Activated naive CD8-positive, alpha-beta T cell (primary cell): ENCODE measurements around the gene MED13.

Experiments used
- H3K27ac Mint-ChIP-seq: one replicate; pipeline ENCODE4 v1.8.0; 2021; ENCODE audit warnings: mixed read lengths
- H3K27me3 Mint-ChIP-seq: one replicate; pipeline ENCODE4 v1.8.0; 2021; ENCODE audit warnings: mixed read lengths
- H3K36me3 Mint-ChIP-seq: one replicate; pipeline ENCODE4 v1.8.0; 2021; ENCODE audit warnings: mixed read lengths
- H3K4me1 Mint-ChIP-seq: one replicate; pipeline ENCODE4 v1.8.0; 2021; ENCODE audit warnings: low read depth, mixed read lengths
- H3K4me3 Mint-ChIP-seq: one replicate; pipeline ENCODE4 v1.8.0; 2021; ENCODE audit warnings: mild to moderate bottlenecking, mixed read lengths
- H3K9me3 Mint-ChIP-seq: one replicate; pipeline ENCODE4 v1.8.0; 2021; ENCODE audit warnings: low read depth, mixed read lengths

The MED13 gene

GRCh38 chr17:62096401-62096670 is 31.3 kb upstream of the MED13 start:
- Mint-ChIP-seq H3K27me3 (peaks cover 3% of the 10 kb centered on the region), H3K4me3 (no peak overlapping the region), H3K4me1 (peaks cover 9% of the 10 kb centered on the region), H3K9me3 (no peaks in the 10 kb centered on the region), H3K36me3 (no peaks in the 10 kb centered on the region), H3K27ac (no peak overlapping the region)

GRCh38 chr17:62094175-62094574 is 29.1 kb upstream of the MED13 start:
- Mint-ChIP-seq H3K4me1 (peaks cover 9% of the 10 kb centered on the region), H3K27ac (no peak overlapping the region), H3K4me3 (no peak overlapping the region), H3K9me3 (no peaks in the 10 kb centered on the region), H3K36me3 (no peaks in the 10 kb centered on the region), H3K27me3 (peaks cover 1% of the 10 kb centered on the region)

GRCh38 chr17:62093188-62094155 is 28.4 kb upstream of the MED13 start:
- Mint-ChIP-seq H3K27ac (no peak overlapping the region), H3K27me3 (peaks cover 1% of the 10 kb centered on the region), H3K36me3 (no peaks in the 10 kb centered on the region), H3K4me1 (peaks cover 2% of the 10 kb centered on the region), H3K4me3 (no peak overlapping the region), H3K9me3 (no peaks in the 10 kb centered on the region)

GRCh38 chr17:62092784-62093183 is 27.7 kb upstream of the MED13 start:
- H3K9me3 Mint-ChIP-seq: no peaks in the 10 kb centered on the region
- no peaks in the 10 kb centered on the region for H3K36me3 Mint-ChIP-seq
- no peak overlapping the region for H3K4me3 Mint-ChIP-seq
- H3K4me1 Mint-ChIP-seq: no peaks in the 10 kb centered on the region
- H3K27me3 Mint-ChIP-seq: peaks cover 1% of the 10 kb centered on the region
- H3K27ac Mint-ChIP-seq: no peak overlapping the region

GRCh38 chr17:62091804-62092203 is 26.7 kb upstream of the MED13 start:
- H3K27ac Mint-ChIP-seq: no peak overlapping the region
- H3K4me3 Mint-ChIP-seq: no peak overlapping the region
- H3K36me3 Mint-ChIP-seq: no peaks in the 10 kb centered on the region
- no peaks in the 10 kb centered on the region for H3K4me1 Mint-ChIP-seq
- peaks cover 1% of the 10 kb centered on the region for H3K27me3 Mint-ChIP-seq
- no peaks in the 10 kb centered on the region for H3K9me3 Mint-ChIP-seq

GRCh38 chr17:62090868-62091267 is 25.8 kb upstream of the MED13 start:
- Mint-ChIP-seq H3K4me3 (no peak overlapping the region), H3K9me3 (no peaks in the 10 kb centered on the region), H3K27me3 (peaks cover 1% of the 10 kb centered on the region), H3K36me3 (no peaks in the 10 kb centered on the region), H3K4me1 (peaks cover 3% of the 10 kb centered on the region), H3K27ac (no peak overlapping the region)

- Mint-ChIP-seq H3K36me3 (no peaks in the 10 kb centered on the region), H3K4me1 (peaks cover 3% of the 10 kb centered on the region), H3K27me3 (peaks cover 1% of the 10 kb centered on the region), H3K4me3 (no peak overlapping the region), H3K27ac (no peak overlapping the region), H3K9me3 (no peaks in the 10 kb centered on the region)
Observed at GRCh38 chr17:62090021-62090824, 25.1 kb upstream of the MED13 start.

- H3K9me3 Mint-ChIP-seq: no peaks in the 10 kb centered on the region
- H3K27ac Mint-ChIP-seq: no peak overlapping the region
- no peak overlapping the region for H3K4me3 Mint-ChIP-seq
- H3K4me1 Mint-ChIP-seq: peaks cover 5% of the 10 kb centered on the region
- H3K36me3 Mint-ChIP-seq: no peaks in the 10 kb centered on the region
- peaks cover 1% of the 10 kb centered on the region for H3K27me3 Mint-ChIP-seq
Observed at GRCh38 chr17:62089334-62089733, 24.3 kb upstream of the MED13 start.

- no peaks in the 10 kb centered on the region for H3K36me3 Mint-ChIP-seq
Observed at GRCh38 chr17:62086737-62087136, 21.7 kb upstream of the MED13 start.

GRCh38 chr17:62085511-62086408 is 20.7 kb upstream of the MED13 start:
- Mint-ChIP-seq H3K9me3 (no peaks in the 10 kb centered on the region), H3K27ac (no peak overlapping the region), H3K4me1 (peaks cover 5% of the 10 kb centered on the region), H3K36me3 (no peaks in the 10 kb centered on the region), H3K4me3 (no peak overlapping the region), H3K27me3 (no peaks in the 10 kb centered on the region)

More at GRCh38 chr17:62086737-62087136, 21.7 kb upstream of the MED13 start:
- Mint-ChIP-seq H3K27ac (no peak overlapping the region), H3K4me3 (no peak overlapping the region), H3K27me3 (no peaks in the 10 kb centered on the region), H3K4me1 (peaks cover 5% of the 10 kb centered on the region), H3K9me3 (no peaks in the 10 kb centered on the region)

GRCh38 chr17:62084585-62084984 is 19.5 kb upstream of the MED13 start:
- Mint-ChIP-seq H3K27ac (no peak overlapping the region), H3K9me3 (no peaks in the 10 kb centered on the region), H3K4me1 (peaks cover 5% of the 10 kb centered on the region), H3K36me3 (no peaks in the 10 kb centered on the region), H3K4me3 (no peak overlapping the region), H3K27me3 (peaks cover 2% of the 10 kb centered on the region)

- Mint-ChIP-seq H3K4me1 (peaks cover 5% of the 10 kb centered on the region), H3K27me3 (peaks cover 4% of the 10 kb centered on the region), H3K27ac (no peak overlapping the region), H3K9me3 (no peaks in the 10 kb centered on the region), H3K36me3 (no peaks in the 10 kb centered on the region), H3K4me3 (no peak overlapping the region)
Observed at GRCh38 chr17:62083651-62084050, 18.6 kb upstream of the MED13 start.

GRCh38 chr17:62080647-62081046 is 15.6 kb upstream of the MED13 start:
- Mint-ChIP-seq H3K4me3 (no peak overlapping the region), H3K9me3 (no peaks in the 10 kb centered on the region), H3K27ac (no peak overlapping the region), H3K27me3 (peaks cover 7% of the 10 kb centered on the region), H3K4me1 (peaks cover 2% of the 10 kb centered on the region), H3K36me3 (no peaks in the 10 kb centered on the region)

GRCh38 chr17:62078009-62078408 is 12.9 kb upstream of the MED13 start:
- H3K9me3 Mint-ChIP-seq: no peaks in the 10 kb centered on the region
- H3K36me3 Mint-ChIP-seq: no peaks in the 10 kb centered on the region
- H3K4me1 Mint-ChIP-seq: no peaks in the 10 kb centered on the region
- peaks cover 7% of the 10 kb centered on the region for H3K27me3 Mint-ChIP-seq
- H3K27ac Mint-ChIP-seq: no peak overlapping the region
- no peak overlapping the region for H3K4me3 Mint-ChIP-seq
